ENCODE results near the gene FHIT.

FHIT gene

GRCh38 chr3:60957541-60957940 lies 293.7 kb downstream of the FHIT start:
- H4K20me1 ChIP-seq (ENCODE audit: control insufficient read depth, insufficient read depth, low read depth, low read length): no peaks in the 10 kb centered on the region
- H3K36me3 ChIP-seq (ENCODE audit: control insufficient read depth, low read length): no peaks in the 10 kb centered on the region
- no peaks in the 10 kb centered on the region for H3K9me2 ChIP-seq (replicated peaks; ENCODE audit: control insufficient read depth, low read length)
- H3K27ac ChIP-seq (ENCODE audit: low read depth, low read length): no peak overlapping the region
- H3F3A ChIP-seq (ENCODE audit: control insufficient read depth, insufficient read depth): no peaks in the 10 kb centered on the region
- H3K4me3 ChIP-seq (ENCODE audit: low read length): no peak overlapping the region
- TF ChIP-seq CTCF (IDR thresholded peaks at IDR 0.05; ENCODE audit: low read depth, low read length, poor library complexity, severe bottlenecking) (no peak), EZH2phosphoT487 (IDR thresholded peaks at IDR 0.05; ENCODE audit: borderline replicate concordance, low read length) (no peak)
- no peaks in the 10 kb centered on the region for H3K9me3 ChIP-seq (ENCODE audit: control insufficient read depth, insufficient read depth, low read length)
- H3K4me2 ChIP-seq (ENCODE audit: low read length): no peak overlapping the region
- no peaks in the 10 kb centered on the region for H3K79me2 ChIP-seq (ENCODE audit: control insufficient read depth, low read length)
- H3K4me1 ChIP-seq (ENCODE audit: control insufficient read depth, low read length): no peaks in the 10 kb centered on the region
- no peaks in the 10 kb centered on the region for H3K27me3 ChIP-seq (ENCODE audit: control insufficient read depth, low read length)

DNA sequence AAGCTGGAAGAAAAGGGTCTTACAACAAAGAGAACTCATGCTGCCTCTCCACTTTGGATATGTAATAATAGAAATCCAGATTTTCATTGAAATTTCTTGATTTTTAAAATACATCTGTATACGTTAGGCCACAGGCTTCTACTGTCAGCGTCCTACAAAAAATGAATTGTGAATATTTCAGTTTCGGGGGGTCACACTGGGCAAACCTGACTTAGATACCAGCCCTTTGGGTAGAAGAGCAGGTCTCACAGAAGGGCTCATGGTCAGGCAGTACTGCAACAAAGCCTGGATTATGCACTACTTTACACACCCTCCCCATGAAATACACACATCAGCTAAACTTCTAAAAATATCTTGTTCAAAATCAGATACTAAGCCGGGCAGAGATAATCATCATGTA lies 294.5 kb downstream of the FHIT start:
- TF ChIP-seq CTCF (IDR thresholded peaks at IDR 0.05; ENCODE audit: low read depth, low read length, poor library complexity, severe bottlenecking) (no peak), EZH2phosphoT487 (IDR thresholded peaks at IDR 0.05; ENCODE audit: borderline replicate concordance, low read length) (no peak)
- no peaks in the 10 kb centered on the region for H3K36me3 ChIP-seq (ENCODE audit: control insufficient read depth, low read length)
- no peak overlapping the region for H3K27ac ChIP-seq (ENCODE audit: low read depth, low read length)
- H3K79me2 ChIP-seq (ENCODE audit: control insufficient read depth, low read length): no peaks in the 10 kb centered on the region
- no peaks in the 10 kb centered on the region for H4K20me1 ChIP-seq (ENCODE audit: control insufficient read depth, insufficient read depth, low read depth, low read length)
- H3K4me3 ChIP-seq (ENCODE audit: low read length): no peak overlapping the region
- H3K4me1 ChIP-seq (ENCODE audit: control insufficient read depth, low read length): no peaks in the 10 kb centered on the region
- H3K9me3 ChIP-seq (ENCODE audit: control insufficient read depth, insufficient read depth, low read length): no peaks in the 10 kb centered on the region
- H3K9me2 ChIP-seq (replicated peaks; ENCODE audit: control insufficient read depth, low read length): no peaks in the 10 kb centered on the region
- no peak overlapping the region for H3K4me2 ChIP-seq (ENCODE audit: low read length)
- H3K27me3 ChIP-seq (ENCODE audit: control insufficient read depth, low read length): no peaks in the 10 kb centered on the region
- no peaks in the 10 kb centered on the region for H3F3A ChIP-seq (ENCODE audit: control insufficient read depth, insufficient read depth)

DNA sequence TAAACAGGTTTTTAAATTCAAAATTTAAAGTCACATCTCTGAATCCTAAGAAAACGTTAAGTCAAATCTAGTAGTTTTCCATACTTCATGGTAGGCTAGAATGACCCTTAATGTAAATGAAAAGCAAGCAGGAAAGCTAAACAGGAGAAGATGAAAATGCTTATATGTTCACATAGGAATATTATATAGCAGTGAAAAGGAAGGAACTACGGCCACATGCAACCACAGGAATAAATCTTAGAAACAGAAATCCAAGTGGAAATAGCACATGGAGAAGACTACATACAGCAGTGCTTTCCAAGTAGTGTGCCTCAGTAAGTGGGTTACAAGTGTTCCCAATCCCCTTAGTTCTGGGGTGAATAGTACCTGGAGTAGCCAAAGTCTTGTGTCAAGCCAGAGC lies 296.2 kb downstream of the FHIT start:
- Histone ChIP-seq H3K27me3 (ENCODE audit: control insufficient read depth, low read length) (no peaks in the 10 kb centered on the region), H3K4me1 (ENCODE audit: control insufficient read depth, low read length) (no peaks in the 10 kb centered on the region), H3K4me2 (ENCODE audit: low read length) (no peak overlapping the region), H3K27ac (ENCODE audit: low read depth, low read length) (no peak overlapping the region), H3K9me3 (ENCODE audit: control insufficient read depth, insufficient read depth, low read length) (no peaks in the 10 kb centered on the region), H4K20me1 (ENCODE audit: control insufficient read depth, insufficient read depth, low read depth, low read length) (no peaks in the 10 kb centered on the region), H3K36me3 (ENCODE audit: control insufficient read depth, low read length) (no peaks in the 10 kb centered on the region), H3F3A (ENCODE audit: control insufficient read depth, insufficient read depth) (no peaks in the 10 kb centered on the region), H3K9me2 (replicated peaks; ENCODE audit: control insufficient read depth, low read length) (no peaks in the 10 kb centered on the region), H3K4me3 (ENCODE audit: low read length) (no peak overlapping the region), H3K79me2 (ENCODE audit: control insufficient read depth, low read length) (no peaks in the 10 kb centered on the region)
- TF ChIP-seq CTCF (IDR thresholded peaks at IDR 0.05; ENCODE audit: low read depth, low read length, poor library complexity, severe bottlenecking) (no peak), EZH2phosphoT487 (IDR thresholded peaks at IDR 0.05; ENCODE audit: borderline replicate concordance, low read length) (no peak)

GRCh38 chr3:60954048-60954447 lies 297.2 kb downstream of the FHIT start:
- Histone ChIP-seq H3K36me3 (ENCODE audit: control insufficient read depth, low read length) (no peaks in the 10 kb centered on the region), H3F3A (ENCODE audit: control insufficient read depth, insufficient read depth) (no peaks in the 10 kb centered on the region), H3K27me3 (ENCODE audit: control insufficient read depth, low read length) (no peaks in the 10 kb centered on the region), H3K9me3 (ENCODE audit: control insufficient read depth, insufficient read depth, low read length) (no peaks in the 10 kb centered on the region), H3K79me2 (ENCODE audit: control insufficient read depth, low read length) (no peaks in the 10 kb centered on the region), H3K4me2 (ENCODE audit: low read length) (no peak overlapping the region), H3K27ac (ENCODE audit: low read depth, low read length) (no peak overlapping the region), H3K9me2 (replicated peaks; ENCODE audit: control insufficient read depth, low read length) (no peaks in the 10 kb centered on the region), H3K4me1 (ENCODE audit: control insufficient read depth, low read length) (no peaks in the 10 kb centered on the region), H3K4me3 (ENCODE audit: low read length) (no peak overlapping the region), H4K20me1 (ENCODE audit: control insufficient read depth, insufficient read depth, low read depth, low read length) (no peaks in the 10 kb centered on the region)
- TF ChIP-seq CTCF (IDR thresholded peaks at IDR 0.05; ENCODE audit: low read depth, low read length, poor library complexity, severe bottlenecking) (no peak), EZH2phosphoT487 (IDR thresholded peaks at IDR 0.05; ENCODE audit: borderline replicate concordance, low read length) (no peak)
